ENCODE measurements around the gene AAMDC.
"Not testable (repeated sequence)": the region's sequence is repeated elsewhere in the genome, so short reads cannot be mapped to it uniquely, and the experiment has no call there.

AAMDC gene

GRCh38 chr11:77822126-77822525, 1.2 kb downstream of the AAMDC start:
- not testable (repeated sequence) for DNase-seq

GRCh38 chr11:77823775-77824174, 2.8 kb downstream of the AAMDC start:
- no peak for DNase-seq

GRCh38 chr11:77828926-77829325, 8.0 kb downstream of the AAMDC start:
- DNase-seq: no peak

GRCh38 chr11:77833302-77833701, 12.4 kb downstream of the AAMDC start:
- DNase-seq: no peak

- no peak for DNase-seq
These were observed 21.6 kb downstream of the AAMDC start for GRCh38 chr11:77842441-77843121.

GRCh38 chr11:77843700-77844099, 22.8 kb downstream of the AAMDC start:
- not testable (repeated sequence) for DNase-seq

- no peak for DNase-seq
These were observed 30.6 kb downstream of the AAMDC start for GRCh38 chr11:77851503-77851902.

GRCh38 chr11:77854838-77855237, 33.9 kb downstream of the AAMDC start:
- no peak for DNase-seq

GRCh38 chr11:77857906-77858457, 37.0 kb downstream of the AAMDC start:
- not testable (repeated sequence) for DNase-seq

GRCh38 chr11:77861444-77861843, 40.5 kb downstream of the AAMDC start:
- DNase-seq: not testable (repeated sequence)

GRCh38 chr11:77865805-77866204, 44.9 kb downstream of the AAMDC start:
- no peak for DNase-seq

- no peak for DNase-seq
These were observed 45.4 kb downstream of the AAMDC start for GRCh38 chr11:77866336-77866735.

- no peak for DNase-seq
These were observed 47.8 kb downstream of the AAMDC start for GRCh38 chr11:77868744-77869143.

GRCh38 chr11:77871855-77872254, 50.9 kb downstream of the AAMDC start:
- no peak for DNase-seq

- DNase-seq: no peak
These were observed 52.4 kb downstream of the AAMDC start for GRCh38 chr11:77873345-77873744.

GRCh38 chr11:77874206-77874605, 53.3 kb downstream of the AAMDC start:
- DNase-seq: no peak

GRCh38 chr11:77876045-77876444, 55.1 kb downstream of the AAMDC start:
- DNase-seq: no peak

GRCh38 chr11:77878247-77878646, 57.3 kb downstream of the AAMDC start:
- DNase-seq: not testable (repeated sequence)

GRCh38 chr11:77879218-77879617, 58.3 kb downstream of the AAMDC start:
- no peak for DNase-seq

GRCh38 chr11:77882396-77882795, 61.5 kb downstream of the AAMDC start:
- no peak for DNase-seq

GRCh38 chr11:77883775-77884174, 62.8 kb downstream of the AAMDC start:
- no peak for DNase-seq

GRCh38 chr11:77884186-77884828, 63.4 kb downstream of the AAMDC start:
- DNase-seq: no peak

GRCh38 chr11:77884829-77885190, 63.9 kb downstream of the AAMDC start:
- no peak for DNase-seq

GRCh38 chr11:77886401-77886800, 65.5 kb downstream of the AAMDC start:
- DNase-seq: no peak

GRCh38 chr11:77889045-77889444, 68.1 kb downstream of the AAMDC start:
- DNase-seq: not testable (repeated sequence)
